Activated T-helper 9 cell treated with anti-CD3 and anti-CD28 coated beads, Interleukin-2, amount 50 U/mL, for 16 hours (primary cell): ENCODE results near the gene HOXA6.

Experiments
- DNase-seq: peaks from one replicate; pipeline ENCODE4 v3.0.0-alpha.2; 2020; ENCODE audit warnings: low read depth

The HOXA6 gene

GRCh38 chr7:27095897-27096767, 51.4 kb downstream of the HOXA6 start, which contains the start of gene HOXA1:
HOXA1 (minus strand) TSS chr7:27096000; CDS start chr7:27095912, 88 bp downstream.
- DNase-seq = peak; percentile 47
